ENCODE results near the gene FAHD1.

The FAHD1 gene

DNA sequence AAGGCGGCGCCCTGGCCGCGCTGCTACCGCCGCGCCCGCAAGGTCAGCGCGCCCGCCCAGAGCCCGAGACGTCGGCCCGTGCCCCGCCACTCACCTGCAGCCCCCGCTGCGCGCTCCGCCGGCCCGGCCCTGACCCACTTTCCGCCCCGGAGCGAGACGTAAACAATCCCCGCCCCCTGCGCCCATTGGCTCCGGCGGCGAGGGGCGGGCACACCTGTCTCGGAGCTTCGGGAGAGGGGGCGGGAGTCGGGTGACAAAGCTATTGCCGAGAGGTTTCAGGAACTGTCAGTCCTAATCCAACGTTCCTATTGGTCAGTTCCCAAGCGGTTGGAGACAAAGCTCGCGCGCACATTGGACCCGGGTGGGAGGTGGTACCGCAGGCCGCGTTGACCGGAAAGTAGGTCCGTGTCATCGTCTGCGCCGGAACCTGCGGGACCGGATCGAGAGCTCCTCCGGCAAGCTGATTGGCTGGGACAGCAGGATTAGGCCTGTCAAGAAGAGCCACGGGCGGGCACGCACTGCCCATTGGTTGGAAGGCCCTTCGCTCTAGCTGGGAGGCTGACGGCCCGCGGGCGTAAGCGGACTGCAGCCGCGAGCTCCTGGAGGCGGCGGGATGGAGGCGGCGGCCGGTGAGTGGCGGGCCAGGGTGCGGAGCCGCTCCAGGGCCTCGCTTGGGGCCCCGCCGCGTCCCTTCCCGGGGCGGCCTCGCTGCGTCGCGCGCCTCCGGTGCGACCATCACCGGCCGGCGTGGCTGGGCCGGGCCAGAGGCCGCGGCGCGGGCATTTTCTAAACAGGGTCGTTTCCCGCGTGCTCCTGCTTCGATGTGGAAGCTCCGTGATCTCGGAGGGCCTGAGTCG lies 44.4 kb upstream of the FAHD1 start, which contains the start of the genes NUBP2 and SPSB3:
Gene NUBP2, plus strand, starts transcription at position 553 of the 857 bp plus-strand sequence. Its CDS starts 61 bp downstream, at position 614.
Gene SPSB3, minus strand, starts transcription at position 164 of the 857 bp plus-strand sequence. CDS start 1,088 bp downstream, outside the sequence.
- H3K27ac ChIP-seq (ENCODE audit: low read depth, low read length), result peak within 1 kb of the TSS; percentile 75
- no peaks in the 10 kb centered on the region for H3K27me3 ChIP-seq (ENCODE audit: control insufficient read depth in 1 of 2, insufficient read depth in 2 of 2, low read length in 2 of 2)
- peak within 1 kb of the TSS; percentile 76 to 80 for H3K4me3 ChIP-seq (ENCODE audit: low read depth in 1 of 2, low read length in 2 of 2)
- H3K36me3 ChIP-seq (ENCODE audit: control insufficient read depth in 1 of 2, insufficient read depth in 2 of 2, low read length in 2 of 2), result peaks cover 4 to 47% of the 10 kb centered on the region in 2 donors
- peaks cover 8 to 23% of the 10 kb centered on the region in 2 donors for H3K4me1 ChIP-seq (ENCODE audit: control insufficient read depth in 1 of 2, insufficient read depth in 2 of 2, low read length in 2 of 2)
- peak within 1 kb of the TSS; percentile 63 to 65 for H3K9ac ChIP-seq (ENCODE audit: low read depth in 1 of 2, low read length in 2 of 2)
- no peaks in the 10 kb centered on the region for H3K9me3 ChIP-seq (ENCODE audit: control insufficient read depth in 1 of 2, low read length in 2 of 2)

DNA sequence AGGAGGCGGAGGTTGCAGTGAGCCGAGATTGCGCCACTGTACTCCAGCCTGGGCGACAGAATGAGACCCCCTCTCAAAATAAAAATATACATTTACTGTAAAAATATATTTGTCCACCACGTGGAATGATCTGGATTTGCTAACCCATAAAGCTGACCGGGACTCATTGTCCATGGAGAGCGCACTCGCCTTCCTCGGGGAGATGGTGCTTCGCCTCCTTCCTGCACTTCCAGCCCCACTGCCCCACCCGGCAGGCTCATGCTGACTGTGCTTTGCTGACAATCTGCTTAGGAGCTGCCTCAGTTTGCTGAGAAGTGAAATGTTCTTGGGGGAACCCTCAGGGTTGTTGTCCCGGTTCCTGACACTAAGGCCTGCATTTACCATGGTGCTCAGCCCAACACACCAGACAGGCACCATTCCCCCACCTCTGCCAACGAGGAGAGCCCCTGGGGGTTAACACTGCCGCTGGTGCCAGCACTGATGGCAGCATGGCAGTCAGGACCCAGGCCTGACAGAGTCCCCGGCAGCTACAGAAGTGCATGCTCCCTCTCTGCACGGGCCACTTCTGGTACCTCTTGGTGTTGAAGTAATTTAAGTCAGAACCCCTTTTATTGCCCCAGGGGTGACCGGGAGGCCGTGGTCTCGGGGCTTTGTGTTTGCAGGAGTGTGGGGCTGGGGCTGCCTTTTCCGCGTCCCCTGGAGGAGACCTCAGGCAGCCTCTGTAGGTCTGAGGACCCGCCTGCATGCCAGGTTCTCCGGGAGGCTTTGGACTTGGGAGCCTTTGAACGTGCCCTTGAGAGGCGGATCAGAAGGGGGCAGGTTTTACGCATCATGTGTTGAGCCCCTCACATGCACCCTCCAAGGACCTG lies 41.8 kb upstream of the FAHD1 start:
- no peak overlapping the region for H3K4me3 ChIP-seq (ENCODE audit: low read depth in 1 of 2, low read length in 2 of 2)
- H3K27me3 ChIP-seq (ENCODE audit: control insufficient read depth in 1 of 2, insufficient read depth in 2 of 2, low read length in 2 of 2), result no peaks in the 10 kb centered on the region
- peaks cover 4 to 43% of the 10 kb centered on the region in 2 donors for H3K36me3 ChIP-seq (ENCODE audit: control insufficient read depth in 1 of 2, insufficient read depth in 2 of 2, low read length in 2 of 2)
- no peaks in the 10 kb centered on the region for H3K9me3 ChIP-seq (ENCODE audit: control insufficient read depth in 1 of 2, low read length in 2 of 2)
- no peak overlapping the region for H3K27ac ChIP-seq (ENCODE audit: low read depth, low read length)
- peaks cover 8 to 23% of the 10 kb centered on the region in 2 donors for H3K4me1 ChIP-seq (ENCODE audit: control insufficient read depth in 1 of 2, insufficient read depth in 2 of 2, low read length in 2 of 2)
- no peak overlapping the region for H3K9ac ChIP-seq (ENCODE audit: low read depth in 1 of 2, low read length in 2 of 2)

DNA sequence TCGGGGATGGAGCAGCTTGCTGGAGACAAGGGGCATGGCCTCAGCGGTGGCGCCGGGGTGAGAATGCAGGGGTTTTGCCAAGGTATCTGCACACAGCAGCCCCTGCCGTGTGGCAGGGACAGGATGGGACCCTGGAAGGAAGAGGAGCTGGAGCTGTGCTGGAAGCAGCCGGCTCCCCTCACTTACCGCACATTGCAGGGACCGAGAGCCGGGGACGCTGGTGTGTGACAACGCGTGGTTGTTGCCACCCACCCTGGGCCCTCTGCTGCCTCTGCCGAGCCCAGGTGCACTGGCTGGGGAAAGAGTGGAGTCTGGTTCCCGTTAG lies 41.2 kb upstream of the FAHD1 start:
- no peak overlapping the region for H3K27ac ChIP-seq (ENCODE audit: low read depth, low read length)
- no peaks in the 10 kb centered on the region for H3K27me3 ChIP-seq (ENCODE audit: control insufficient read depth in 1 of 2, insufficient read depth in 2 of 2, low read length in 2 of 2)
- no peak overlapping the region for H3K4me3 ChIP-seq (ENCODE audit: low read depth in 1 of 2, low read length in 2 of 2)
- no peak overlapping the region for H3K9ac ChIP-seq (ENCODE audit: low read depth in 1 of 2, low read length in 2 of 2)
- peaks cover 8 to 20% of the 10 kb centered on the region in 2 donors for H3K4me1 ChIP-seq (ENCODE audit: control insufficient read depth in 1 of 2, insufficient read depth in 2 of 2, low read length in 2 of 2)
- H3K9me3 ChIP-seq (ENCODE audit: control insufficient read depth in 1 of 2, low read length in 2 of 2), result no peaks in the 10 kb centered on the region
- peaks cover 4 to 40% of the 10 kb centered on the region in 2 donors for H3K36me3 ChIP-seq (ENCODE audit: control insufficient read depth in 1 of 2, insufficient read depth in 2 of 2, low read length in 2 of 2)

DNA sequence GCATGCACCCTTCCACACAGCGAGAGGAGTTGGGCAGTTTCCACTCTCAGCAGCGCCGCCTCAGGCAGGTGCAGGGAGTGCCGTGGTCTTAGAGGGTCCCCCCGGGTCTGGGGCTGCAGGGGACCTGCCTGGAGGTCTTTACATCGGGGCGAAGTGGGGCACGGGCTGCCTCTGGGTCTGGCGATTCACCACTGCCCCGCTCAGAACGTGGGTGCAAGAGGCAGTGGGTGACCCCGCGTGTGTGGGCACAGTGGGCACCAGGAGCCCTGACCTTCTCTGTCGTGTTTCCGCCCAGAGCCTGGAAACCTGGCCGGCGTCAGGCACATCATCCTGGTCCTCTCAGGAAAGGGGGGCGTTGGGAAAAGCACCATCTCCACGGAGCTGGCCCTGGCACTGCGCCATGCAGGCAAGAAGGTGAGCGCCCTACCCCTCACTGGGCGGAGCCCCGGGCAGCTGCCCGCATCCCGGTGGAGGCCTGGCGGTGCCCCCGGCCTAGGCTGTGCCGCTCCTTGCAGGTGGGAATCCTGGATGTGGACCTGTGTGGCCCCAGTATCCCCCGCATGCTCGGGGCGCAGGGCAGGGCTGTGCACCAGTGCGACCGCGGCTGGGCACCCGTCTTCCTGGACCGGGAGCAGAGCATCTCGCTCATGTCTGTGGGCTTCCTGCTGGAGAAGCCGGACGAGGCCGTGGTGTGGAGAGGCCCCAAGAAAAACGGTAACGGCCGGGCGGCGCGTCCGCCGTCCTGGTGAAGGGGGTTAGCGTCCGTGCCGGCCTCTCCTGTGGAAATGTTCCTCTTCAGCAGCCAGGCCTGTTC lies 40.6 kb upstream of the FAHD1 start:
- H3K36me3 ChIP-seq (ENCODE audit: control insufficient read depth in 1 of 2, insufficient read depth in 2 of 2, low read length in 2 of 2), result peaks cover 4 to 36% of the 10 kb centered on the region in 2 donors
- no peaks in the 10 kb centered on the region for H3K27me3 ChIP-seq (ENCODE audit: control insufficient read depth in 1 of 2, insufficient read depth in 2 of 2, low read length in 2 of 2)
- H3K4me1 ChIP-seq (ENCODE audit: control insufficient read depth in 1 of 2, insufficient read depth in 2 of 2, low read length in 2 of 2), result peaks cover 2 to 14% of the 10 kb centered on the region in 2 donors
- H3K4me3 ChIP-seq (ENCODE audit: low read depth in 1 of 2, low read length in 2 of 2), result no peak overlapping the region
- no peak overlapping the region for H3K27ac ChIP-seq (ENCODE audit: low read depth, low read length)
- H3K9me3 ChIP-seq (ENCODE audit: control insufficient read depth in 1 of 2, low read length in 2 of 2), result no peaks in the 10 kb centered on the region
- no peak overlapping the region for H3K9ac ChIP-seq (ENCODE audit: low read depth in 1 of 2, low read length in 2 of 2)

DNA sequence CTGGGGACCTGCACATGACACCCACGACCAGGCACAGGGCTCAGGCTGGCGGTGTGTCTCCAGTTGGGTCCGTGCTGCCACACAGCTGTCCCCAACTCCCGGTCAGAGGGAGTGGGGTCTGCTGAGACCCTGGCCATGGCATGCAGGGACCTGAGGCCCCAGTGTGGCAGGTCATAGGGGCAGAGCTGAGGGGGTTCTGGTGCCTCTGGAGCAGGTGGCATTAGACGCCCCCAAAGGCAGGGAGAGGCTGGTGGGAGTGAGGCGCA lies 40.0 kb upstream of the FAHD1 start:
- H3K27me3 ChIP-seq (ENCODE audit: control insufficient read depth in 1 of 2, insufficient read depth in 2 of 2, low read length in 2 of 2), result no peaks in the 10 kb centered on the region
- H3K27ac ChIP-seq (ENCODE audit: low read depth, low read length), result no peak overlapping the region
- H3K4me1 ChIP-seq (ENCODE audit: control insufficient read depth in 1 of 2, insufficient read depth in 2 of 2, low read length in 2 of 2), result peaks cover 0 to 9% of the 10 kb centered on the region in 2 donors
- H3K9me3 ChIP-seq (ENCODE audit: control insufficient read depth in 1 of 2, low read length in 2 of 2), result no peaks in the 10 kb centered on the region
- H3K4me3 ChIP-seq (ENCODE audit: low read depth in 1 of 2, low read length in 2 of 2), result no peak overlapping the region
- H3K9ac ChIP-seq (ENCODE audit: low read depth in 1 of 2, low read length in 2 of 2), result no peak overlapping the region
- H3K36me3 ChIP-seq (ENCODE audit: control insufficient read depth in 1 of 2, insufficient read depth in 2 of 2, low read length in 2 of 2), result peaks cover 4 to 36% of the 10 kb centered on the region in 2 donors

DNA sequence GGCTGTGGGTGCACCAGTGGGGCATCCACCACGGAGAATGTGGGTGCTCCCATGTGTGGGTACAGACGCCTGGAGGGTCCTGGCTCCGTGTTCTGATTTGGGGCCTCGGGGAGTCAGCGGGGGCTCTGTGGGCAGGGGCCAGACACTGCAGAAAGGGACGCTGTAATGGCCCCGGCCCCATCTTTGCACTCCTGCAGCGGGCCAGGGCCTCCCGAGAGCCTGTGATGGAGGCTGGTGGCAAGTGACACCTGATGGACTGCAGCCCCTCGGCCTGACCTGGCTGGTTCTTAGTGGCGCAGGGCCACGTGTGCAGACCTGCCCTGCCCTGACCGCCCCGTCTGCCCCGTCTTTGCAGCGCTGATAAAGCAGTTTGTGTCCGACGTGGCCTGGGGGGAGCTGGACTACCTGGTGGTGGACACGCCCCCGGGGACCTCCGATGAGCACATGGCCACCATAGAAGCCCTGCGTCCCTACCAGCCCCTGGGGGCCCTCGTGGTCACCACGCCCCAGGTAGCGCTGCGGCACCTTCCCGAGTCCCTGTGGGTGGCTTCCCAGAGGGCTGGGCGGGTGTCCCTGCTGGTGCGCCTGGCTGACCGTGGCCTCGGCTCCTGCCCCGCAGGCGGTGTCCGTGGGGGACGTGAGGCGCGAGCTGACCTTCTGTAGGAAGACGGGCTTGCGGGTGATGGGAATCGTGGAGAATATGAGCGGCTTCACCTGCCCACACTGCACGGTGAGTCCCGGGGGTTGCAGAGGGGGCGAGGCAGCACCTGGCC lies 39.5 kb upstream of the FAHD1 start:
- no peak overlapping the region for H3K4me3 ChIP-seq (ENCODE audit: low read depth in 1 of 2, low read length in 2 of 2)
- no peak overlapping the region for H3K9ac ChIP-seq (ENCODE audit: low read depth in 1 of 2, low read length in 2 of 2)
- H3K36me3 ChIP-seq (ENCODE audit: control insufficient read depth in 1 of 2, insufficient read depth in 2 of 2, low read length in 2 of 2), result peaks cover 4 to 36% of the 10 kb centered on the region in 2 donors
- H3K9me3 ChIP-seq (ENCODE audit: control insufficient read depth in 1 of 2, low read length in 2 of 2), result no peaks in the 10 kb centered on the region
- no peak overlapping the region for H3K27ac ChIP-seq (ENCODE audit: low read depth, low read length)
- no peaks in the 10 kb centered on the region for H3K27me3 ChIP-seq (ENCODE audit: control insufficient read depth in 1 of 2, insufficient read depth in 2 of 2, low read length in 2 of 2)
- peaks cover 0 to 9% of the 10 kb centered on the region in 2 donors for H3K4me1 ChIP-seq (ENCODE audit: control insufficient read depth in 1 of 2, insufficient read depth in 2 of 2, low read length in 2 of 2)

DNA sequence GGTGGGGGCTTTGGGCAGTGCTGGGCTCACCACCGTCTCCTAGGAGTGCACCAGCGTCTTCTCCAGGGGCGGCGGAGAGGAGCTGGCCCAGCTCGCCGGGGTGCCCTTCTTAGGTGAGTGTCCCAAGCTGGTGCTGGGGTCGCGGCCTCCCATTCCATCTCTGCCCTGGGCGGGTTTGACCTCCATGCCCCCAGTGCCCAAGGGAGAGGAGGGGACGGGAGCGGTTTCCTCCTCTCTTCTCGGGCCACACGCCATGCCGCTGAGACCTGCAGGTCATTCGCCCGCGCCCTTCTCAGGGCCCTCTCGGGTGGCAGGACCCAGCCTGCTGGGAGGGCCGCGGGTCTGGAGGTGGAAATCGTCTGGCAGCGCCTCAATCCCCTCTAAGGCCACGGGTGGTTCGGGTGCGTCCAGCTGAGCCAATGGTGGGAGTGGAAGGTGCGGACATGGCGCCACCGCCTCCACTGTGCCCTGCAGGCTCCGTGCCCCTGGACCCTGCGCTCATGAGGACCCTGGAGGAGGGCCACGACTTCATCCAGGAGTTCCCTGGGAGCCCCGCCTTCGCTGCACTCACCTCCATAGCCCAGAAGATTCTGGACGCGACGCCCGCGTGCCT lies 38.8 kb upstream of the FAHD1 start:
- peaks cover 4 to 36% of the 10 kb centered on the region in 2 donors for H3K36me3 ChIP-seq (ENCODE audit: control insufficient read depth in 1 of 2, insufficient read depth in 2 of 2, low read length in 2 of 2)
- no peaks in the 10 kb centered on the region for H3K9me3 ChIP-seq (ENCODE audit: control insufficient read depth in 1 of 2, low read length in 2 of 2)
- H3K4me1 ChIP-seq (ENCODE audit: control insufficient read depth in 1 of 2, insufficient read depth in 2 of 2, low read length in 2 of 2), result peaks cover 0 to 9% of the 10 kb centered on the region in 2 donors
- H3K27me3 ChIP-seq (ENCODE audit: control insufficient read depth in 1 of 2, insufficient read depth in 2 of 2, low read length in 2 of 2), result no peaks in the 10 kb centered on the region
- no peak overlapping the region for H3K9ac ChIP-seq (ENCODE audit: low read depth in 1 of 2, low read length in 2 of 2)
- H3K4me3 ChIP-seq (ENCODE audit: low read depth in 1 of 2, low read length in 2 of 2), result no peak overlapping the region
- H3K27ac ChIP-seq (ENCODE audit: low read depth, low read length), result no peak overlapping the region

DNA sequence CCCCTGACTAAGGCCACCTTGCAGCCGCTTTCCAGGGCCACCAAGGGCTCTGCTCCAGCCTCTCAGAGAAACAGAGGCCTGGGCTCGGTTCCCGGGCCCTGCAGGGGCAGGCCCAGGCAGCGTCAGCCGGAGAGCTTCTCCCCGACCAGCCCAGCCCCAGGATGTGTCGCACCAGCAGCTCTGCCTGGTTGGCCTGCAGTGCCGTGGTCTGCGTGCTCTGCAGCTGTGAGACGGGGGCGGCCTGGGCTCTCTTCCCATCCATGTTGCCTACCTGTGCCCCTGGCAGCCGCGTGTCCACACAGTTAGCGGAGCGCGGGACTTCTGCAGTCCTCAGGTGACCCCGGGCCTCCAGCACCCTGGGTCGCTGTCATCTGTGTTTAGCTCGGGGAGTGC lies 38.3 kb upstream of the FAHD1 start:
- Histone ChIP-seq H3K4me3 (ENCODE audit: low read depth in 1 of 2, low read length in 2 of 2) (no peak overlapping the region), H3K9ac (ENCODE audit: low read depth in 1 of 2, low read length in 2 of 2) (no peak overlapping the region), H3K9me3 (ENCODE audit: control insufficient read depth in 1 of 2, low read length in 2 of 2) (no peaks in the 10 kb centered on the region), H3K27ac (ENCODE audit: low read depth, low read length) (no peak overlapping the region), H3K36me3 (ENCODE audit: control insufficient read depth in 1 of 2, insufficient read depth in 2 of 2, low read length in 2 of 2) (peaks cover 4 to 36% of the 10 kb centered on the region in 2 donors), H3K4me1 (ENCODE audit: control insufficient read depth in 1 of 2, insufficient read depth in 2 of 2, low read length in 2 of 2) (peaks cover 0 to 9% of the 10 kb centered on the region in 2 donors), H3K27me3 (ENCODE audit: control insufficient read depth in 1 of 2, insufficient read depth in 2 of 2, low read length in 2 of 2) (no peaks in the 10 kb centered on the region)

DNA sequence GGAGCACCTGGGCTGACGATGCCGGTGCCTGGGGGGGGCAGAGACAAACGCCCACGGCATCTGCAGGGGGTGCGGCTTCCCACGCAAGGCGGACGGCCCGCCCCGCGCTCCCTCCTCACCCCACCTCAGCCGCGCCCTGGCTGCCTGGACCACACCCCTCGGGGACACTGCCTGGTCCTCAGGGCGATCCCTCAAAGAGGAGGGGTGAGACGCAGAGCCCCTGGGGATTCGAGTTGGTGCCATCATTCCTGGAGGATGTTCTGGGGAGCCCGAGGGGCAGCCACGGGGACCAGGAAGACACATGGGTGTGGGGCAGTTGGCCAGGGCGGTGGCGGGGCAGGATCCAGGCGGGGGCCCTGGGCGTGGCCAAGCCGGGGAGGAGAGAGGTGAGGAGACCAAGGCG lies 37.4 kb upstream of the FAHD1 start:
- no peaks in the 10 kb centered on the region for H3K27me3 ChIP-seq (ENCODE audit: control insufficient read depth in 1 of 2, insufficient read depth in 2 of 2, low read length in 2 of 2)
- H3K36me3 ChIP-seq (ENCODE audit: control insufficient read depth in 1 of 2, insufficient read depth in 2 of 2, low read length in 2 of 2), result peaks cover 4 to 36% of the 10 kb centered on the region in 2 donors
- H3K4me3 ChIP-seq (ENCODE audit: low read depth in 1 of 2, low read length in 2 of 2), result no peak overlapping the region
- H3K9me3 ChIP-seq (ENCODE audit: control insufficient read depth in 1 of 2, low read length in 2 of 2), result no peaks in the 10 kb centered on the region
- H3K4me1 ChIP-seq (ENCODE audit: control insufficient read depth in 1 of 2, insufficient read depth in 2 of 2, low read length in 2 of 2), result peaks cover 0 to 5% of the 10 kb centered on the region in 2 donors
- H3K27ac ChIP-seq (ENCODE audit: low read depth, low read length), result no peak overlapping the region
- no peak overlapping the region for H3K9ac ChIP-seq (ENCODE audit: low read depth in 1 of 2, low read length in 2 of 2)
